HG02610 (cell line): ENCODE measurements around the gene MEGF10.

ENCODE experiments used
- ATAC-seq: cut with Tn5 transposase; IDR thresholded peaks from one replicate; pipeline ENCODE4 v1.9.1; 2021; ENCODE audit warnings: mild to moderate bottlenecking, moderate library complexity; ENCODE audit not compliant: unreplicated experiment

Gene MEGF10

DNA sequence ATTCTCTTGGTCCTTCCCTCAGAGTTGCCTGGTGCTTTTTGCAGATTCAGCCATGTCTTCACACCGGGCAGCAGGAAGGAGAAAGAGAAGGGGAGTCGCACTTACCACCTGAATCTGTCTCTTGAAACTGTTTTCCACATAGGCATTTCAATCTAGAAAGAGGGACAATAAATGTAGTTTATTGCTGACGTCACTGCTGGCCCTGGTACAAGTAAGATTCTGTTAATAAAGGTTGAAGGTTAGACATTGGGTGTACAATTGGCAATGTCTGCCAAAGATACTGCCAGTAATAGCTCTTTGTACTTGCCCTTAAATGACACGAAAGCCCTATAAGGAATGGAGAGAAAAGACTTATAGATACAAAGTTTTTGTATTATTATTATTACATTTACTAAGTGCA is 72.8 kb downstream of the MEGF10 start:
- no peak for ATAC-seq

DNA sequence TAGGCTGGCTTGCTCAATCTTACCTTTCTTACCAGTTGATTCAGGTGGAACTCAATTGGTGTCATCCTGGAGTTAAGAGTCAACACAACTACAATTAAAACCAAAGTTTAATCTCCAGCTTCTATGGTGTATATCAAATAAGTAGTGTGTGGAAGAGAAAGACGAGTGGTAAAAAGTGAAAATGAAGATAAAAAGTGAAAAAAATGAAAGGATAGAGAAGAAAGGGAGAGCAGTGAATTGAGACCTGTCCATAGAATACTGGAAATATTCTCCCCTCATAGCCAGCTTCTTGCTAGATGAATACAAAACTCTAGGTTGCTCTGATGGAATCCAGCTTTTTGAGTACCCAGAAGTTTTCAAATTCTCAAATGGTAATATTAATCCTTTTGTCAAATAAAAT is 76.4 kb downstream of the MEGF10 start:
- ATAC-seq, result no peak

DNA sequence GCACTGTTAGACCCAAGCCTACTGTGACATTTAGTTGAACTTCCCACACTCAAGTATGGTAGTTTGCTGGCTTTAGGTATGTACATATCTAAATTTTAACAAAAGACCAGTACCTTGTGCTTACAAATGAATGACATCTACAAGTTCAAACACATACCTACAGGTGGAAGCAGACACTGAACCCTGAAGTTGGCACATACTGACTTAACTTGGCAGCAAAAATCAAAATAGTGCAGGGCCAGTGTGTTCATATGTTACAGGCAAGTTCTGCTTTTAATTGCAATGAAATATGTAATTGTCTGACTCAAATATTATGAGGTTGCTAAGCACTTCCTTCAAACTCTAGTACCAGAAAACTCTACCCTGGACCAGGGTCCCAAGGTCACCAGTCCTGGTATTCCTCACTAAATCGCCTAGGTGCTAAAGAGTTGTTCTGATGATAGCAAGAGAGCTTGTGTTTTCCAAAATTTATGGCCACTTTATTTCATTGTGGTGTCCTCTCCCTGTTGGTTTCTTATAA is 77.4 kb downstream of the MEGF10 start:
- no peak for ATAC-seq

DNA sequence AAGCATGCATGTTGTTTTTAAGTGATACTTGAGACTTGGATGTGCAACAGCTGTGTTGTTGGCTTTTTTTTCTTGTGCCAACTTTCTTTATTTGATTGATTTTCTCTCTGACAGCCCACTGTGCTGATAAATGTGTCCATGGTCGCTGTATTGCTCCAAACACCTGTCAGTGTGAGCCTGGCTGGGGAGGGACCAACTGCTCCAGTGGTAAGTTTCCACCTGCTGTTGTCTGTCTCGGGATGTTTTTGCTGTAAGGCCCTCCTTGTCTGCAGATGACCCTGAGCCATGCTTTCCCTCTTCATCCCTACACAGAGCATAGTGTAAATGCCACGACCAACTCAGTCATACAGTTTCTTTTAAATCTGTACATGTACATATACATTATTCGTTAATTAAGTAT is 79.2 kb downstream of the MEGF10 start:
- ATAC-seq, result no peak

DNA sequence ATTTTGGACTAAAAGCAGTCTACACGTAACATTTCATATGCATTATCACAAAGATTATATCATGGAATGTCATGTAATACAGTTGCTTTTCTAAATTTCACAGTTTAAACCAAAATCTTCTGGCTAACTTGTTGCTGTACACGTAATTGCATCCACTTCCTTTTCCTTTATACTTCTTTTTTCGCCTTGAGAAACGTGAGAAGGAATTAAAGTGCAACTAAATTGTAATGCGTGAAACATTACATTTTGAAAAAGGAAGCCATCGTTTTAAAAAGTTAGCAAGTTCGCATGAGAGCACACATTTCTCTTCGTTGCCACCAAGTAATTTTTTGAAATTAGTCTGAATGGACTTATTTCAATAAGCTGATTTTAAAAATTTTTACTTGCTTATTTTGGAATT is 80.0 kb downstream of the MEGF10 start:
- no peak for ATAC-seq

DNA sequence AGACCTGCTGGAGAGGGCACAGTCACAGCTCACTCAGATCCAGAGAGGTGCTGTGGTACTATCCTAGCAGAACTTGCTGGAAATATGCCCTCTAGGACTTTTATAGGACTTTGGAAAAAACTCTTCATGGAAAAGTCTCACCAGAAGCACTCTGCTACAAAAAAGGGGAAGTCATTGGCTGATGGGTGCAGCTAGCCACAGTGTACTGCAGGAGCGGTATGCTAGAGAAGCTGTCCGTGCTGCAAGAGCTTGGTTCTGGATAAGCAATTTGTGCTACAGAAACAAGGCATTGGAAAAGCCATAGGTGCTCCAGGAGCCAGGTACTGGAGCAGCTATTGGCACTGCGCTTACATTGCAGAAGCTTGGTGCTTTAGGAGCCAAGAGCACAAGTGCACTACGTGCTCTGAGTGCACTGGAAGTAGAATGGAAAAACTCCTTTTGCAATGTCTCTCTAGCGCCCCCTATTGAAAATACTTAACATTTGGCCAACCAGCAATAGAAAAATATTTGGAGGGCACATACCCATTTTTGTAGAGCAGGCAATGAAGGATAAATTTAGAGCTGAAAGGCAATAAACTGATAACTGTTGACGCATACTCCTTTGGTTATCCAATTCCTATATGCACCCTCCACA is 83.4 kb downstream of the MEGF10 start:
- no peak for ATAC-seq

DNA sequence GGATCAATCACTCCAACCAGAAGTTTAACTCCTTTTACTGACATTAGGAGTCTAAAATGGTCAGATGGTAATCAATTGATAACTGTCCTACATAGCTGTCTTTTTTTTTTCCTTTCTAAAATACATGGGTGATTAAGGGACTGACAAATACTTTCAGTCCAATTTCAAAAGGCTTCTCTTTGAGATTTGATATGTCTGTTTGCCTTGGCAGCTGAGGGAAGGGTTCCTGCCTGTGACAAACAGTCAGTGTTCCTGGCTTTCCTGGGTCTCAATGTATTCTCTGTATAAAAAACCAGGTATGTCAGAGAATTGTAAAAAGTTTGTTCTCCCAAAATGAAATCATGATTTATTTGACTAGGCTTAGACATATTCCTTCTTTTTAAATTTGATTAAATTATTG is 84.5 kb downstream of the MEGF10 start:
- ATAC-seq, result no peak

DNA sequence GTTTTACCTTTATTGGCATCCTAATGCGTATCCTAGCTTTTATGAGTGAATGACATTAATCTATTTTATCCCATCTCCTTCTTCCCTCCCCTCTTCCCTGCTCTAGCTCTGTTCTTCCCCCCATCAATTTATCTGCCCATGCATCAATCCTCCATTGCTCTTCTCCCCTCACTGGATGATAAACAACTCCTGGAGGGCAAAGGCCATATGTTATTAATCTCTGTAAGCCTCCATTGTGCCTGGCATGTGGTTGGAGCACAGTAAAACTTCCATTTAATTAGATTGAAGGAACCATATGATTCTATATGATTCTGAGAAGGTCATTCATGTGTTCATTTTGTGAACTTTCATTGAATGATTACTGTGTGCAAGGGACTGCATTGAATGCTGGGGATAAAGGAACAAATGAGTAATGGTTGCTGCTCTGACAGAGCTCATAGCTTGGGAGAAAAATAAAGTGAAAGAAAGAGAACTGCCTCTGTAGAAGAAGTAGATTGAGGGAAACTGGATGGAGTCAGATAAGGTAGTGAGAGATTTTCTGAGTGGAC is 85.0 kb downstream of the MEGF10 start:
- ATAC-seq, result no peak

DNA sequence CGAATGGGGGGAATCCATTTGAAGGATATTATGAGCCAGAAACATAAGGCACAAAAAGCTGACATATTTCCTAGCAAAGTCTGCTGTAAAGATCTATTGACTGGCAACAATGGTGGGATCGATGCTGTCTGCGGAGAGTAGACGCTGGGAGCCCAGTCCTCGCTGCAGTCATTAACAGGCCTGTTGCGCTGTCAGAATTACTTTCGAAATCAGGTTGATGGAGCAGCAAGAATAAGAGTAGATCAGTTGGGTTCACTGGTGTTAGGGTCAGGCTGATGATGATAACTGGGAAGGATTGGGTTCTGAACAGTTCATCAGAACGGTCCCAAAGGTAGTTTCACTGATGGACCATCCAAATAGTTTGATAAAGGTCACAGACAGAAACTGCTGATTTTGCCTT is 87.1 kb downstream of the MEGF10 start:
- ATAC-seq, result no peak

DNA sequence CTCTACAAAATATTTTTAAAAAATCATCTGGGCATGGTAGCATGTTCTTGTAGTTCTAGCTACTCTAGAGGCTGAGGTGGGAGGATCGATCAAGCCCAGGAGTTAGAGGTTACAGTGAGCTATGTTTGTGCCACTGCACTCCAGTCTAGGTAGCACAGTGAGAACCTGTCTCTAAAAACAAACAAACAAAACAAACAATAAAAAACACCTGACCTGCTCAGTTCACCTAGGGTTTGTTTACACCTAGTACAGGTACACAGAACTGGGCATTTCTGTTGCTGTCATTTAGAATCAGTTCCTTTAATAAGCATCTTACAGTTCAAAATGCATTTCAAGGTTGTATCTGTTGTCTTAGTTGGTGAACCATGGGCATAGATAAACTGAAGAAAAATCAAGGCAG is 95.3 kb downstream of the MEGF10 start:
- ATAC-seq, result no peak

DNA sequence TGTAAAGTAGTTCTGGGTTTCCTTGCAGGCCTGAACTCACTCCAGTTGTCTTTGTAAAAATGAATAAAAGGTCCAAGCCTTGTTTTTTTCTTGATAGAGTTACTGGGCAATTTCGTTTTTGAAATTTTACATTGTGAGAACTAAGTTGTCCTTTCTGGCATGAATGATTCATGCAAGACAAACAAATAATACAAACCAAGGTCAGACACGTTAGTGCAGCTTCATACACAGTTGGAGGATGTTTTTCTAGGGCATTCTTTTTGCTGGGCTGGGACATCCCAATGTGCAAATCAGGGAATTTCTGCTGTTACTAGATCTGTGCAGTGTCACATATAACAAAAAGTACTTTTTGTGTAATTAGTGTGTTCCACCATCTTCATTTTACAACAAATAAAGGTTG is 96.0 kb downstream of the MEGF10 start:
- ATAC-seq, result no peak

DNA sequence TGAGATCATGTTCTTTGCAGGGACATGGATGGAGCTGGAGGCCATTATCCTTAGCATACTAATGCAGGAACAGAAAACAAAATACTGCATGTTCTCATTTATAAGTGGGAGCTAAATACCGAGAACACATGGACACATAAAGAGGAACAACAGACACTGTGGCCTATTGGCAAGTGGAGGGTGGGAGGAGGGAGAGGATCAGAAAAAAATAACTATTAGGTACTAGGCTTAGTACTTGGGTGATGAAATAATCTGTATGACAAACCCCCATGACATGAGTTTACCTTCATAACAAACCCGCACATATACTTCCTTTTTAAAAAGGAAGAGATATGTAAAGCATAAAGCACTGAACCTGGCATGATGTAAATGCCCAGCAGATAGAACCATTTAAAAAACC is 99.0 kb downstream of the MEGF10 start:
- no peak for ATAC-seq

DNA sequence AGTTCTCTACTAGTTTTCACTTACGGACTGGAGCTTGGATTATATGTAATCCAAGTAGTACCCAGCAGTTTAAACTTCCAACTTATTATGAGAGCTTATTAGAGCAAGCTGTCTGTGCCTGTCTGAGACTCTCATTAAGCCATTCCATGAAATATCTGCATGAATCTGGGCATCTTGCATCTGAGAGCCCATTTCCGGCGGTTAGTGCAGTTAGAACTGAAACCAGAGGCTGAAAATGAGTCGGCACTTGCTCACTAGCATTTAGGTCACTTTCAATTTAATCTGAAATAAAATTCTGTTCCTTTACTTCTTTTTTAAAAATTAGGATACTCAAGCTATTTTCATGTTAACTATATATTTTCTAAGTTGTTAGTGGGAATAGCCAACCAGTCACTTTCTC is 102.2 kb downstream of the MEGF10 start:
- ATAC-seq, result no peak

DNA sequence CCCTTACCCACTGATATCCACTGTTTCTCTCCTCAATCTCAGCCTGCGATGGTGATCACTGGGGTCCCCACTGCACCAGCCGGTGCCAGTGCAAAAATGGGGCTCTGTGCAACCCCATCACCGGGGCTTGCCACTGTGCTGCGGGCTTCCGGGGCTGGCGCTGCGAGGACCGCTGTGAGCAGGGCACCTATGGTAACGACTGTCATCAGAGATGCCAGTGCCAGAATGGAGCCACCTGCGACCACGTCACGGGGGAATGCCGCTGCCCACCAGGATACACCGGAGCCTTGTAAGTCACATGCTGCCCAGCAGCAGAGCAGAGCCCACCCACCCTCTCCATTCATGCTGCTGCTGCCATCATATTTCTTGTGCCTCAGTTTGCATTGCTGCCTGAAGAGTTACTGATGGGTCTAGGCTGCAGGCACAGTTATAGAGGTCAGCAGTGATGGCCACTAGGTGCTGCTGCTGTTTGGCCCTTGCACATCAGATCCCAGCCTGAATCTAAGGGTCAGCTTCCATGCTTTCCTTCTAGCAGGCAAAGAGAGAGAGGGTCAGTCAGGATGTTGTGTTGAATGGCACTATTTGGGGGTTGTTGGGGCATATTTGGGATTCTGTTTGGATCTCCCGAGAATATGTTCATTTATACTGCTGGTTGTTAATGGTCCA is 106.0 kb downstream of the MEGF10 start:
- ATAC-seq, result no peak

DNA sequence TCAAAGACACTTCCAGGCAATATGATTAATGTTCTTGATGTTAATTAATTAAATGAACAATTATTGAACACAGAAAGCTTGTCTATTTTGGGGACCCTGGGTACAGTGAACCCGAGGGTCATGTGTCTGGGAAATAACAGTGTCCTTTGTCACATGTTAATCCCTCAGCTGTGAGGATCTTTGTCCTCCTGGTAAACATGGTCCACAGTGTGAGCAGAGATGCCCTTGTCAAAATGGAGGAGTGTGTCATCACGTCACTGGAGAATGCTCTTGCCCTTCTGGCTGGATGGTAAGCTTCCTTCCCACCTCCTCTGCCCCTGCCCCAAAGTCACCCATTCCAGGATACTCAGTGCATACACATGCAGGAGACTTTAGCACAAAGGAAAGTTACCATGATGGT is 107.9 kb downstream of the MEGF10 start:
- no peak for ATAC-seq

DNA sequence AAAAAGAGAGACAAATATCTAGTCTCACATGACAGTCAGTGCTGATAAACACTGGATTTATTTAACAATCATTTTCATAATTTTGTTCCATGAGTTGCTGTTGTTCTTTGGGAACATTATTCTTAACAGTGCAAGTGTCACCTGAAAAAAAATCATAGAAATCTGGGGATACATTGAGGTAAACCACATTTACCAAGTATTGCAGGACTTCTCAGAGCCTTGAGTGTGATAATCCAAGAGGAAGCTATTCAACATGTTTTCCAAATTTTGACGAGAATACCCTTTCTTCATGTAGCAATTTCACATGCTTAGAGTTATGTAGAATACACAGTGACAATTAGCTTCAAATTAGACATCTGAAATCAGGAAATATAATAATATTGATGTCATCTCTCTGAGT is 108.5 kb downstream of the MEGF10 start:
- ATAC-seq, result no peak

DNA sequence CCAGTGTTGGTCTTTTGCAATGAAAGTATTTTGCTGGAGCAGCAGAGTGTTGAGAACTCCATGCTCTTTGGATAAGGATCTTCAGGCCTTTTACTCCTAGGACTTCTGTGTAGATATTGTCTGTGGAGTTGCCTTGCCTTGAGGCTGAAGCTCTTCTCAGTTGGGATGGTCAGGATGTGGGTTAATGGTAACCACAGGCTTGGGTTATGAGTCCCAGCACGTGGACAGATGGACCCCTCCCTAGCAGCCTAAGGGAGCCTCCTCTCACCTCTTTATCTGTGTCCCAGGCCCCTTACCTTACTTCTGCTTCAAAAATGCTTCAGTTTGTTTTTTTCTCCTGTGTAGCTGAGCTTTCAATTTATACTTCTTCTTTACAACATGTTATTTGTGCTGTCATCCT is 109.9 kb downstream of the MEGF10 start:
- ATAC-seq, result no peak

DNA sequence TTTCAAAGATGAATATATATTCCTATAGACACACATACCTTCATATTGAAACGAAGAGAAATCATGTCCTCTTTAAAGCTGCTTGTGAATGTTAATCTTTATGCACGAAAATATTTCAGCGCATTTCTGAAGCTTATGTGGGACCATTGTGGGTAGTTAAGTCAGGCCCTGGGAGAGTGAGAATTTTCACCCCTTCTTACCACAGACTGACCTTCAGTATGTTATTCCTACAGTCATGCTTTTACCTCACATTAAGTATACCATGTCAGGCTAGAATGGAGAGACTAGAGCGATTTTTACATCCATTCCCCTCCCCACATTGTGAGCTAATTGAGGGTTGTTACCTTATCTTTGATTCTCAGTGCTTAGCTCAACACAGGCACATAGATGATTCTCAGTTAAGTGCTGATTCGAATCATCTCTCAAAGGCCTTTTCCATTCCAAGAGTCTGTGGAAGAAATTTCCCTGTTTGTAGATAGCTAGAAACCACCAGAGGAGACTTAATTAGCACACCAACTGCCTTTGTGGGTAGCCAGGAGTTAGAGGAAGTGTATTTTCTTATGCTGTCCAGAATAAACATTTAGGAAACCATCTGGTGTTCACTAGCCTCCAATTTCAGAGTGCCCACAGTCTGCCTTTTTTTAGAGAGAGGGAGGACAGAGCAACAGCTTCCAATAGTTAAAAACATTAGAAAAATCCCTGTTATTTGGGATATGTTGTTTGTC is 110.5 kb downstream of the MEGF10 start:
- no peak for ATAC-seq

DNA sequence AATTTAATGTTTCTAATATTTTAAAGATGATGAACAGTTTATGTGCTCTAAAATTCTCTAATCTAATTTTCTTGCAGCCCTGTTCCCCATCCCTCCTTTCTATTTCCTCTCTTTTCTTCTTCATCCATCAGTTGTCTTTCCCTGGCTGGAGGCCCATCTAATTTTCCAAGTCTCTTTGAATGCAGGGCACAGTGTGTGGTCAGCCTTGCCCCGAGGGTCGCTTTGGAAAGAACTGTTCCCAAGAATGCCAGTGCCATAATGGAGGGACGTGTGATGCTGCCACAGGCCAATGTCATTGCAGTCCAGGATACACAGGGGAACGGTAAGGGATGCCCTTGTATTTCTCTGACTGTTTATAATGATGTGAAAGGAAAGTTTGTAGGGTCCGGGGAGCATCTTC is 111.8 kb downstream of the MEGF10 start:
- ATAC-seq, result no peak

DNA sequence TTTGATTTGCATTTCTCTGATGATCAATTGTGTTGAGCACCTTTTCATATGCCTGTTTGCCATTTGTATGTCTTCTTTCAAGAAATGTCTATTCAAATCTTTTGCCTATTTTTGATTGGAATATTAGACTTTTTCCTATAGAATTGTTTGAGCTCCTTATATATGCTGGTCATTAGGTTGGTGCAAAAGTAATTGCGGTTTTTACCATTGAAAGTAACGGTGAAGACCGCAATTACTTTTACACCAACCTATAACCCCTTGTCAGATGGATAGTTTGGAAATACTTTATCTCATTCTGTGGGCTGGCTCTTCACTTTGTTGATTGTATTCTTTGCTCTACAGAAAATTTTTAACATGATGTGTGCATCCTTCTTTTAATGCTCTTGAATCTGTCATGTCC is 113.6 kb downstream of the MEGF10 start:
- ATAC-seq, result no peak

DNA sequence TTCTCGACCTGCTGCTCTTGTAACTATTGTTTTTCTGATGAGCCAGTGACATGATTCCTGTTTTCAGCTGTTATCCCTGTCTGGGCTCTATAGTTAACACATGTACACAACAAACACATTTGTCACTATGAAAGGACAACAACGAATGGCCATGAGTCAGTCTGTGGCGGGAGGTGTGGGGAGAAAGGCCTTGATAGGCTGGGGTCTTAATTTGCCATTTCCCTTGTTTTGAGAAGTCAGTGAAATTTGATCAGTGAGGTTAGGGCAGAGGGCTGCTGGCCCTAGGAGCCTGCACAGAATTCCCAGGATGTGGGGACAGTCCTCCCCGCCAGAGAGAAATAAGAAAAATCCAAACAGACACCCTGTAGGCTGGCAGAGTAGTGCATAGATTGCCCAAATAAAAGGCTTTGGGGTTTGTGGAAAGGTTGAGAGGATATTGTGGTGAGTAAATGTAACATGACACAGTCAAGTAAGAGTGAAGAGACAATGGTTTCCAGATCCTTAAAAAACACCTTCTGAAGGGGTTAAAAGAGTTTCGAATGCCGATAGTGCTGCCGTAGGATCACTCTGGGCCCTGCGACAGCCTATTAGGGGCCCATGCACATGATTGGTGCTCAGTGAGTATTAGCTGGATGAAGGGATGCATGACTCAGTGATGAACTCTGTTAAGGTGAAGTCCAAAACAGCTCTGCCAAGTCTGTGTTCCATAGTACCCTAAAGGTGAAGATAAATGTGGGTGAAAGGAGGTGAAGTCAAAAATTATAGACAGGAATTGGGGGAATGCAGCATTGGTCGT is 115.9 kb downstream of the MEGF10 start:
- no peak for ATAC-seq
